Measurements from ENCODE around the gene CRYBB3. TPM values are rescaled to one million over a fixed set of nuclear protein-coding genes. Genes with fewer than 3 reads are reported as not detected.
A peak's percentile ranks its signal among the peaks of the same experiment; 100 is the strongest.

The CRYBB3 gene
- total and polyA plus RNA-seq, 2 of the 13 experiments (the other 11 are each of a cell fraction or from before 2014, with no cell fraction given): 0.18 to 0.28 TPM

- Histone ChIP-seq H4K20me1 (ENCODE audit: insufficient read depth, low read length) (no peaks in the 10 kb centered on the region), H2AFZ (ENCODE audit: low read length) (no peak overlapping the region), H3K9ac (ENCODE audit: insufficient read depth, low read depth, low read length) (no peak overlapping the region), H3K4me1 (ENCODE audit: insufficient read depth, low read length) (peaks cover 45% of the 10 kb centered on the region), H3K4me2 (ENCODE audit: low read depth, low read length) (peak overlapping the region; percentile 55), H3K9me3 (ENCODE audit: low read length) (no peaks in the 10 kb centered on the region), H3K27ac (ENCODE audit: extremely low read length, insufficient read depth, low read length) (peak overlapping the region; percentile 76), H3K4me3 (replicated peaks in 1 of 3; ENCODE audit: insufficient read depth in 1 of 3, low read depth in 2 of 3, low read length in 3 of 3) (no peak overlapping the region), H3K79me2 (ENCODE audit: insufficient read depth, low read length) (no peaks in the 10 kb centered on the region), H3K36me3 (replicated peaks in 1 of 2; ENCODE audit: control insufficient read depth in 1 of 2, insufficient read depth in 2 of 2, low read length in 2 of 2) (peaks cover 10 to 27% of the 10 kb centered on the region in 2 experiments), H3K27me3 (ENCODE audit: control insufficient read depth in 1 of 2, insufficient read depth in 2 of 2, low read length in 2 of 2) (no peaks in the 10 kb centered on the region)
- ATAC-seq: peak; percentile 98
- intact Hi-C loops (cut with micrococcal nuclease; ENCODE audit: unreplicated experiment) (no loop called here), in situ Hi-C loops (cut with HindIII; ENCODE audit: extremely low pct_ligation_motif_present, low pct_unique_long_range_greater_than_20kb) (loop anchor here (25.0 kb wide), 1 partner anchor 247 kb away; the partner anchor contains the start of gene LHFPL7)
- ChIA-PET CTCF (ENCODE audit: low intra/inter-chr PET ratio, low total read pairs) (no interaction called here), POLR2A (interaction anchor here (0.8 to 1.1 kb wide), 2 partner anchors 71 to 73 kb away, joined by 3 to 4 read pairs; no protein-coding TSS in a partner anchor)
- no TSS peak for BruUV-seq (replicated peaks)
- DNase-seq (ENCODE audit: low spot score): peak; percentile 69
- WGBS (ENCODE audit: low lambda C conversion rate): 37% methylated on average over 12 of the region's 12 CpGs
- peak; percentile 96 for FAIRE-seq
- TF ChIP-seq ZNF350 (CRISPR knock-in tag; IDR thresholded peaks at IDR 0.05; ENCODE audit: borderline replicate concordance, low read depth) (no peak), ZNF280D (CRISPR knock-in tag; IDR thresholded peaks at IDR 0.05) (0 out of 2 replicates have a peak, but pooled peaks have one; percentile 39), HNF4A (CRISPR knock-in tag; IDR thresholded peaks at IDR 0.05) (peak; percentile 83), HBP1 (CRISPR knock-in tag; IDR thresholded peaks at IDR 0.05; ENCODE audit: low read depth) (no peak), HNF4G (IDR thresholded peaks at IDR 0.05; ENCODE audit: borderline replicate concordance, low read depth, low read length) (peak; percentile 79), HNF4G (CRISPR knock-in tag; IDR thresholded peaks at IDR 0.05; ENCODE audit: borderline replicate concordance, low read depth) (no peak)
- TF ChIP-seq, protein P1, sequence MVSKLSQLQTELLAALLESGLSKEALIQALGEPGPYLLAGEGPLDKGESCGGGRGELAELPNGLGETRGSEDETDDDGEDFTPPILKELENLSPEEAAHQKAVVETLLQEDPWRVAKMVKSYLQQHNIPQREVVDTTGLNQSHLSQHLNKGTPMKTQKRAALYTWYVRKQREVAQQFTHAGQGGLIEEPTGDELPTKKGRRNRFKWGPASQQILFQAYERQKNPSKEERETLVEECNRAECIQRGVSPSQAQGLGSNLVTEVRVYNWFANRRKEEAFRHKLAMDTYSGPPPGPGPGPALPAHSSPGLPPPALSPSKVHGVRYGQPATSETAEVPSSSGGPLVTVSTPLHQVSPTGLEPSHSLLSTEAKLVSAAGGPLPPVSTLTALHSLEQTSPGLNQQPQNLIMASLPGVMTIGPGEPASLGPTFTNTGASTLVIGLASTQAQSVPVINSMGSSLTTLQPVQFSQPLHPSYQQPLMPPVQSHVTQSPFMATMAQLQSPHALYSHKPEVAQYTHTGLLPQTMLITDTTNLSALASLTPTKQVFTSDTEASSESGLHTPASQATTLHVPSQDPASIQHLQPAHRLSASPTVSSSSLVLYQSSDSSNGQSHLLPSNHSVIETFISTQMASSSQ (IDR thresholded peaks at IDR 0.05; ENCODE audit: low read depth): peak; percentile 47; the same call in 1 of the 2 replicates
- TF ChIP-seq, protein P1 (CRISPR knock-in tag; IDR thresholded peaks at IDR 0.05; ENCODE audit: borderline replicate concordance): no peak
- TF ChIP-seq, protein P2, sequence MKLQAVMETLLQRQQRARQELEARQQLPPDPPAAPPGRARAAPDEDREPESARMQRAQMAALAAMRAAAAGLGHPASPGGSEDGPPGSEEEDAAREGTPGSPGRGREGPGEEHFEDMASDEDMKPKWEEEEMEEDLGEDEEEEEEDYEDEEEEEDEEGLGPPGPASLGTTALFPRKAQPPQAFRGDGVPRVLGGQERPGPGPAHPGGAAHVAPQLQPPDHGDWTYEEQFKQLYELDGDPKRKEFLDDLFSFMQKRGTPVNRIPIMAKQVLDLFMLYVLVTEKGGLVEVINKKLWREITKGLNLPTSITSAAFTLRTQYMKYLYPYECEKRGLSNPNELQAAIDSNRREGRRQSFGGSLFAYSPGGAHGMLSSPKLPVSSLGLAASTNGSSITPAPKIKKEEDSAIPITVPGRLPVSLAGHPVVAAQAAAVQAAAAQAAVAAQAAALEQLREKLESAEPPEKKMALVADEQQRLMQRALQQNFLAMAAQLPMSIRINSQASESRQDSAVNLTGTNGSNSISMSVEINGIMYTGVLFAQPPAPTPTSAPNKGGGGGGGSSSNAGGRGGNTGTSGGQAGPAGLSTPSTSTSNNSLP (IDR thresholded peaks at IDR 0.05; ENCODE audit: low read depth, low read length): 0 out of 2 replicates have a peak, but pooled peaks have one; percentile 28
- TF ChIP-seq, protein P3, sequence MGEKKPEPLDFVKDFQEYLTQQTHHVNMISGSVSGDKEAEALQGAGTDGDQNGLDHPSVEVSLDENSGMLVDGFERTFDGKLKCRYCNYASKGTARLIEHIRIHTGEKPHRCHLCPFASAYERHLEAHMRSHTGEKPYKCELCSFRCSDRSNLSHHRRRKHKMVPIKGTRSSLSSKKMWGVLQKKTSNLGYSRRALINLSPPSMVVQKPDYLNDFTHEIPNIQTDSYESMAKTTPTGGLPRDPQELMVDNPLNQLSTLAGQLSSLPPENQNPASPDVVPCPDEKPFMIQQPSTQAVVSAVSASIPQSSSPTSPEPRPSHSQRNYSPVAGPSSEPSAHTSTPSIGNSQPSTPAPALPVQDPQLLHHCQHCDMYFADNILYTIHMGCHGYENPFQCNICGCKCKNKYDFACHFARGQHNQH (CRISPR knock-in tag; IDR thresholded peaks at IDR 0.05): no peak
These were observed 15.6 kb upstream of the CRYBB3 start for GRCh38 chr22:25183949-25184619.

Measured in HepG2 (cell line).